Ovary (tissue), 3 donors: ENCODE measurements around the gene TOMM20.

Experiments
- POLR2A ChIP-seq: fragments of 450-650 bp; IDR thresholded peaks from one replicate; pipeline ENCODE4 v1.6.1; 2017; ENCODE audit warnings: antibody characterized with exemption, mild to moderate bottlenecking, moderate library complexity
- TF ChIP-seq, protein P1 (sequence below), 3 donors: fragments of 450-650 bp in 2 of 3; fragments of 200-600 bp in 1 of 3; IDR thresholded peaks; one replicate each; pipeline versions ENCODE4 v1.5.1 to v1.8.0; 2016 to 2022; ENCODE audit warnings: antibody characterized with exemption in 3 of 3, mild to moderate bottlenecking in 1 of 3
- donor health status: DM: no; HTN: no; CAD: no.

DNA sequence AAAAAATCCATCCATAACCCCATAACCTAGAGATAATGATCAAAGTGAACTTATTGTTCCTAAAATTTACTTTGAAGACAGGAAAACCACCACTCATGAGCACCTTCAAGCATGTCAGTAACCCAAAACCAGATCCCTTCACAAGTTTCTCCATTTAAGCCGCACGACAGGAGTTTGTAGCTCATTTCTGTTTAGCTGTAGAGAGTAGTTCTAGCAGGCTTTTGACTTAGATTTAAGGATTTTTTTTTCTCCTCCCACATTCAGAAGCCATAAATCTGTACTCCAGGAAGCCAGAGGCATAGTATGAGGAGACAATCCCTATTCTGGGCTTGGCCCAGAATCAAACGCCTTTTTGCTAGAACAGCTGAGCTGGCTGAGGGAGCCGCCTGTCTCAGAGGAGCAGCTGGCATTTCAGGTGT lies 25.6 kb downstream of the TOMM20 start:
- TF ChIP-seq, protein P1, sequence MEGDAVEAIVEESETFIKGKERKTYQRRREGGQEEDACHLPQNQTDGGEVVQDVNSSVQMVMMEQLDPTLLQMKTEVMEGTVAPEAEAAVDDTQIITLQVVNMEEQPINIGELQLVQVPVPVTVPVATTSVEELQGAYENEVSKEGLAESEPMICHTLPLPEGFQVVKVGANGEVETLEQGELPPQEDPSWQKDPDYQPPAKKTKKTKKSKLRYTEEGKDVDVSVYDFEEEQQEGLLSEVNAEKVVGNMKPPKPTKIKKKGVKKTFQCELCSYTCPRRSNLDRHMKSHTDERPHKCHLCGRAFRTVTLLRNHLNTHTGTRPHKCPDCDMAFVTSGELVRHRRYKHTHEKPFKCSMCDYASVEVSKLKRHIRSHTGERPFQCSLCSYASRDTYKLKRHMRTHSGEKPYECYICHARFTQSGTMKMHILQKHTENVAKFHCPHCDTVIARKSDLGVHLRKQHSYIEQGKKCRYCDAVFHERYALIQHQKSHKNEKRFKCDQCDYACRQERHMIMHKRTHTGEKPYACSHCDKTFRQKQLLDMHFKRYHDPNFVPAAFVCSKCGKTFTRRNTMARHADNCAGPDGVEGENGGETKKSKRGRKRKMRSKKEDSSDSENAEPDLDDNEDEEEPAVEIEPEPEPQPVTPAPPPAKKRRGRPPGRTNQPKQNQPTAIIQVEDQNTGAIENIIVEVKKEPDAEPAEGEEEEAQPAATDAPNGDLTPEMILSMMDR (IDR thresholded peaks at IDR 0.05): no peak
- no peak for TF ChIP-seq POLR2A
